Measurements from ENCODE around the gene C22orf23.

C22orf23 gene

DNA sequence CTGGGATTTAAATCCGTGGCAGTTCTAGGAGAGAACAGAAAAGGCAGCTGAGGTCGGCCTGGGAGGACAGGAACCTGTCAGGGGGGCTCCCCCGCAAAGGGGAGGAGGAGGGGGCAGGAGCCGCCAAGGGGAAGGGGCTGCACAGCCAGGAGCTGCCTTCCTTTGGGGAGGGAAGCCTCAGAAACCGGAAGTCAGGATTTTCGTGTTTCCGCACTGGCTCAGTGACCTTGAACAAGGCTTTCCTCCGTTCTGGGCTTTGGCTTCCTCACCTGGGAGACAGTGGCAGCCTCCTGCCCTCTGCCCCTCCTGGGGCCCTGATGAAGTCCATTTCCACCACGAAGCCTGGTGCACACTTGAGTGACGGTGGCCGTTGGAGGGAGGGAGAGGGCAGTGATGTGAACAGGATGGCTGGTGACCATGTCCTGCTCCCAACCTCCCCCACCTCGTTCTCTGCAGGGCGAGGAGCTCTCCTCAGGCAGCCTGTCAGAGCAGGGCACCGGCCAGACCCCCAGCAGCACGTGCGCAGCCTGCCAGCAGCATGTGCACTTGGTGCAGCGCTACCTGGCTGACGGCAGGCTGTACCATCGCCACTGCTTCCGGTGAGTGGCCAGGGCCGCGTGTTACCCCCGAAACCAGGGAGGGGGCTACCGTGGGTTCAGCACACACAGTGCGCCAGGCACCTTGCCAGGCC is 34.7 kb downstream of the C22orf23 start:
- no peak overlapping the region for H3K4me3 ChIP-seq (ENCODE audit: control insufficient read depth, low read depth, low read length)
- TF ChIP-seq CTCF (IDR thresholded peaks at IDR 0.05; ENCODE audit: control insufficient read depth, insufficient read depth, low read depth, low read length, missing control alignments), result no peak
- no peak for DNase-seq (ENCODE audit: low read depth)

GRCh38 chr22:37917874-37918548 is 35.4 kb downstream of the C22orf23 start:
- H3K4me3 ChIP-seq (ENCODE audit: control insufficient read depth, low read depth, low read length), result no peak overlapping the region
- TF ChIP-seq CTCF (IDR thresholded peaks at IDR 0.05; ENCODE audit: control insufficient read depth, insufficient read depth, low read depth, low read length, missing control alignments), result no peak
- no peak for DNase-seq (ENCODE audit: low read depth)

DNA sequence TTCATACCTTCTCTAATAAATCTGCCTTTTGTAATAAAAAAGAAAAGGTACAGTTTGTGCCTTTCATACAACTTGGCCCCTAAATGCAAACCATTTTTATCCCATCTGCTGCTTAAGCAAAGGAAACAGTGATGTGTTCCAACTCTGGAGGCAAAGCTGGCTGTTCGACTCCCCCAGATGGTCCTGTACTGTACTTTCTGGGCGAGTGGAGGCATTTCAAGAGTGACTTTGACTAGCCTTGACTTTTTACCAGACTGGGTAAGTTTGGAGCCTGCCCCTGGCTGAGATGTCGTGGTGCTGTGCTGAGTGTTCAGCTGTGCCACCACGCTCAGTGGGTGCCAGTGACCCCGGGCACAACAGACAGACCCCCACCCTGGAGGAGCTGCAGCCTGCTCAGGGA is 37.1 kb downstream of the C22orf23 start:
- H3K4me3 ChIP-seq (ENCODE audit: control insufficient read depth, low read depth, low read length), result no peak overlapping the region
- DNase-seq (ENCODE audit: low read depth), result no peak
- TF ChIP-seq CTCF (IDR thresholded peaks at IDR 0.05; ENCODE audit: control insufficient read depth, insufficient read depth, low read depth, low read length, missing control alignments), result no peak

DNA sequence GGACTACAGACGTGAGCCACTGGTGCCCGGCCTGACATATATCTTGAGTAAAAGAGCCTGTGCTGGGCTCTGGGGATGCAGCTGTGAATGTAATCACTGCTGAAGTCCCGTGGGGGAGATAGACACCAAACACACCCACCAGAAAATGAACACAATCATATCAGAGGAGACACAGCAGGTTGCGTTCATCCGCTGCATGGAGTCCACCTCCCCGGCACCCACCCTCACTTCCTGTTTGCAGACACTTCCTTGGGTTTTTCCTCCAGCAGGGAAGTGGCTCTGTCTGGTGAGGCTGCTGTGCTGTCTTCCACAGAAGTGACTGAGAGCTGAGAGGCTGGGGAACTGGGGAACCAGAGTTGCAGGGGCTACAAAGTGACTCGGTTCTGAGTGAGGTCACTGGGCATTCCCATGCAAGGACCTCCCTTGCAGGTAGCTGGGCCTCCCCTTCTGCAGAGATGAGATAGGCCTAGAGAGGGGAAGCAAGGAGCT is 40.1 kb downstream of the C22orf23 start:
- no peak for TF ChIP-seq CTCF (IDR thresholded peaks at IDR 0.05; ENCODE audit: control insufficient read depth, insufficient read depth, low read depth, low read length, missing control alignments)
- DNase-seq (ENCODE audit: low read depth), result no peak

GRCh38 chr22:37912171-37912570 is 41.2 kb downstream of the C22orf23 start:
- TF ChIP-seq CTCF (IDR thresholded peaks at IDR 0.05; ENCODE audit: control insufficient read depth, insufficient read depth, low read depth, low read length, missing control alignments), result no peak
- no peak overlapping the region for H3K4me3 ChIP-seq (ENCODE audit: control insufficient read depth, low read depth, low read length)
- no peak for DNase-seq (ENCODE audit: low read depth)

More for the DNA sequence above, 40.1 kb downstream of the C22orf23 start:
- H3K4me3 ChIP-seq (ENCODE audit: control insufficient read depth, low read depth, low read length), result no peak overlapping the region

DNA sequence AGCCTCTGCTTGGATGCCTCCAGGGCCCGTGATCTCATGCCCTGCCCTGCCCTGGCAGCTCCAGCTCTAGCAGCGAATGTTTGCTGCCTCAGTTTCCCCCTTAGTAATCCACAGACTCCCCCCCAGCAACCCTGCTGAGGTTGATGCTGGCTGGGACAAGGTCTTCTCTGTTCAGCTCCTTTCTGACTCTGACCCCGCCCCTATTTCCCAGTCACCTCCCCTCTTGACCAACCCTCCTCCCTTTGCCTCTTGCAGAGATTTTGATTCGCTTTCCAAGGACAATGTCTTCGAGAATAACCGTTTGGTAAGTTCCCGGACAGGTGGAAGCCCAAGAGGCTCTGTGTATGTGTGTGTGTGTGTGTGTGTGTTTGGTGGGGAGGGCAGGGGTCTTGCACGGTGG is 41.7 kb downstream of the C22orf23 start:
- H3K4me3 ChIP-seq (ENCODE audit: control insufficient read depth, low read depth, low read length), result no peak overlapping the region
- no peak for DNase-seq (ENCODE audit: low read depth)
- no peak for TF ChIP-seq CTCF (IDR thresholded peaks at IDR 0.05; ENCODE audit: control insufficient read depth, insufficient read depth, low read depth, low read length, missing control alignments)

Measured in AG09309 (cell line).